Activated naive CD8-positive, alpha-beta T cell treated with anti-CD3 and anti-CD28 coated beads, Interleukin-2, amount 50 U/mL, for 24 hours (primary cell): Measurements from ENCODE around the gene COX4I2.
A peak's percentile ranks its signal among the peaks of the same experiment; 100 is the strongest.
"Not testable (repeated sequence)": the region's sequence is repeated elsewhere in the genome, so short reads cannot be mapped to it uniquely, and the experiment has no call there.

ENCODE experiments used
- ATAC-seq: fragments of 150-1000 bp; cut with Tn5 transposase; one replicate; pipeline ENCODE4 v1.10.0; 2021
- DNase-seq: peaks from one replicate; pipeline ENCODE4 v3.0.0; 2021
- H3K27ac Mint-ChIP-seq: one replicate; pipeline ENCODE4 v1.8.0; 2021; ENCODE audit warnings: mild to moderate bottlenecking, mixed read lengths
- H3K27me3 Mint-ChIP-seq: one replicate; pipeline ENCODE4 v1.8.0; 2021; ENCODE audit warnings: mixed read lengths
- H3K36me3 Mint-ChIP-seq: one replicate; pipeline ENCODE4 v1.8.0; 2021; ENCODE audit warnings: low read depth, mixed read lengths
- H3K4me1 Mint-ChIP-seq: one replicate; pipeline ENCODE4 v1.8.0; 2021; ENCODE audit warnings: mixed read lengths
- H3K4me3 Mint-ChIP-seq: one replicate; pipeline ENCODE4 v1.8.0; 2021; ENCODE audit warnings: mild to moderate bottlenecking, moderate library complexity, mixed read lengths
- H3K9me3 Mint-ChIP-seq: one replicate; pipeline ENCODE4 v1.8.0; 2021; ENCODE audit warnings: mixed read lengths

The COX4I2 gene

DNA sequence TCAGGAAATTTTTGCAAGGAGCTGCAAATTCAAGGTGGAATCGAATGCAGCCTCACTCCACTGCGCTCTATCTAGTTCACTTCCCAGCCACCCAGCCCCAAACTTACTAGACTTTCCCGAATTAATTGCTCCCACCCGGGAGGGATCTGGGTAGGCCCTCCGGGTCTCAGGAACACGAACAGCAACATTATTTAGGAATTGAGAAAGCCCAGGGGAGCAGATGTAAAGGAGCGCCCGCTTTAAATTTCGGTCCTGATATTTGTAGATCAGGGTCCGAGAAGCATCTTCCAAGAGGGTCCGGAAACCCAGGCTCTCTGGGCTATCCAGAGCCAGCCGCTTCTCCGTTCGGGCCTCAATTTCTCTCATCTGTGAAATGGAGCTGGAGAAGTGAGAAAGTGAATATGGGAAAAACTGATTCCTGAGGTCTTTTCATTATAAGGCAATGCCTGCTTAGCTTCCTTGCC is 33.1 kb upstream of the COX4I2 start:
- peak overlapping the region; percentile 89 for H3K4me3 Mint-ChIP-seq
- no peak for ATAC-seq
- no peak for DNase-seq
- H3K9me3 Mint-ChIP-seq = no peaks in the 10 kb centered on the region
- H3K36me3 Mint-ChIP-seq = no peaks in the 10 kb centered on the region
- no peak overlapping the region for H3K27ac Mint-ChIP-seq
- H3K27me3 Mint-ChIP-seq = peaks cover 59% of the 10 kb centered on the region
- H3K4me1 Mint-ChIP-seq = peaks cover 36% of the 10 kb centered on the region

DNA sequence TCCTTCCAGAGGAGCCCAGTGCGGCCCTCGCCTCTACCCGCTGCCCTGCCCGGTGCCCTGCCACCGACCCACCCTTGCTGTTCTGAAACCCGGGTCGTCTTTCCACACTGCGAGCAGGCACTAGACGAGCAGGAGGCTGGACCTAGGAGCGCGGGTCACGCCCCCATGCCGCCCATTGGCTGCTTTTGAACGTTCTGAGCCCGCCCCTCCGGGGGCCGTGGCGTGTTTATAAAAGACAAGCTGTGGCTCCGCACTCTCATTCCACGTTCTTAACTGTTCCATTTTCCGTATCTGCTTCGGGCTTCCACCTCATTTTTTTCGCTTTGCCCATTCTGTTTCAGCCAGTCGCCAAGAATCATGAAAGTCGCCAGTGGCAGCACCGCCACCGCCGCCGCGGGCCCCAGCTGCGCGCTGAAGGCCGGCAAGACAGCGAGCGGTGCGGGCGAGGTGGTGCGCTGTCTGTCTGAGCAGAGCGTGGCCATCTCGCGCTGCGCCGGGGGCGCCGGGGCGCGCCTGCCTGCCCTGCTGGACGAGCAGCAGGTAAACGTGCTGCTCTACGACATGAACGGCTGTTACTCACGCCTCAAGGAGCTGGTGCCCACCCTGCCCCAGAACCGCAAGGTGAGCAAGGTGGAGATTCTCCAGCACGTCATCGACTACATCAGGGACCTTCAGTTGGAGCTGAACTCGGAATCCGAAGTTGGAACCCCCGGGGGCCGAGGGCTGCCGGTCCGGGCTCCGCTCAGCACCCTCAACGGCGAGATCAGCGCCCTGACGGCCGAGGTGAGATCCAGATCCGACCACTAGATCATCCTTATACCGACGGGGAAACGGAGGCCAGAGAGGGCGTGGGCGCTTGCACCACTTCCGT is 32.4 kb upstream of the COX4I2 start, which contains the start of gene ID1:
ID1 (plus strand) TSS at position 259 of the 871 bp plus-strand sequence; CDS start at position 358, 99 bp downstream.
- H3K27ac Mint-ChIP-seq = peak within 1 kb of the TSS; percentile 59
- peak; percentile 89 for DNase-seq
- peak; percentile 89 for ATAC-seq
- no peaks in the 10 kb centered on the region for H3K36me3 Mint-ChIP-seq
- H3K27me3 Mint-ChIP-seq = peaks cover 60% of the 10 kb centered on the region
- peak within 1 kb of the TSS; percentile 89 for H3K4me3 Mint-ChIP-seq
- H3K9me3 Mint-ChIP-seq = no peaks in the 10 kb centered on the region
- H3K4me1 Mint-ChIP-seq = peaks cover 36% of the 10 kb centered on the region

DNA sequence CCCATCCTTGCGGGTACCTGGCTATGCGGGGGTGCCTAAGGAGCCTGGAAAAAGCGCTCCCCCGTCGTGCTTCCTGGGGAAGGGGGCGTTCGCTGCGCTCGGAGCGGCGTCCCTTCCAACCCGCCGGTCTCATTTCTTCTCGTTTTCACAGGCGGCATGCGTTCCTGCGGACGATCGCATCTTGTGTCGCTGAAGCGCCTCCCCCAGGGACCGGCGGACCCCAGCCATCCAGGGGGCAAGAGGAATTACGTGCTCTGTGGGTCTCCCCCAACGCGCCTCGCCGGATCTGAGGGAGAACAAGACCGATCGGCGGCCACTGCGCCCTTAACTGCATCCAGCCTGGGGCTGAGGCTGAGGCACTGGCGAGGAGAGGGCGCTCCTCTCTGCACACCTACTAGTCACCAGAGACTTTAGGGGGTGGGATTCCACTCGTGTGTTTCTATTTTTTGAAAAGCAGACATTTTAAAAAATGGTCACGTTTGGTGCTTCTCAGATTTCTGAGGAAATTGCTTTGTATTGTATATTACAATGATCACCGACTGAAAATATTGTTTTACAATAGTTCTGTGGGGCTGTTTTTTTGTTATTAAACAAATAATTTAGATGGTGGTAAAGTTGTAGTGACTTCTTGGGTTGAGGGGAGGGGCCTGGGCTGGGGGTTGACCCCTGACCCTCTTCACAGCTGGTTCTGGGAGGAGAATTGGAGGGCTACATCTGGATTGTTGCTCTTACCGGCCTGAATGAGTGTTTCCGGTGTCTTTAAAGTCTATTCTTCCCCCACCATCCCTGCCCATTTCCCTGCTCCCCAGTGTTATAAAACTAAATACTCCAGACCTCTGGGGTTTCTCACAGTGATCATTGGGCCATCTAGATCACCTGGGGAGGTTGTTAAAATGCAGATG is 31.6 kb upstream of the COX4I2 start:
- Mint-ChIP-seq H3K27me3 (peaks cover 60% of the 10 kb centered on the region), H3K36me3 (no peaks in the 10 kb centered on the region), H3K4me1 (peaks cover 36% of the 10 kb centered on the region), H3K4me3 (peak overlapping the region; percentile 89), H3K27ac (no peak overlapping the region), H3K9me3 (no peaks in the 10 kb centered on the region)
- DNase-seq = peak; percentile 25
- ATAC-seq = no peak

DNA sequence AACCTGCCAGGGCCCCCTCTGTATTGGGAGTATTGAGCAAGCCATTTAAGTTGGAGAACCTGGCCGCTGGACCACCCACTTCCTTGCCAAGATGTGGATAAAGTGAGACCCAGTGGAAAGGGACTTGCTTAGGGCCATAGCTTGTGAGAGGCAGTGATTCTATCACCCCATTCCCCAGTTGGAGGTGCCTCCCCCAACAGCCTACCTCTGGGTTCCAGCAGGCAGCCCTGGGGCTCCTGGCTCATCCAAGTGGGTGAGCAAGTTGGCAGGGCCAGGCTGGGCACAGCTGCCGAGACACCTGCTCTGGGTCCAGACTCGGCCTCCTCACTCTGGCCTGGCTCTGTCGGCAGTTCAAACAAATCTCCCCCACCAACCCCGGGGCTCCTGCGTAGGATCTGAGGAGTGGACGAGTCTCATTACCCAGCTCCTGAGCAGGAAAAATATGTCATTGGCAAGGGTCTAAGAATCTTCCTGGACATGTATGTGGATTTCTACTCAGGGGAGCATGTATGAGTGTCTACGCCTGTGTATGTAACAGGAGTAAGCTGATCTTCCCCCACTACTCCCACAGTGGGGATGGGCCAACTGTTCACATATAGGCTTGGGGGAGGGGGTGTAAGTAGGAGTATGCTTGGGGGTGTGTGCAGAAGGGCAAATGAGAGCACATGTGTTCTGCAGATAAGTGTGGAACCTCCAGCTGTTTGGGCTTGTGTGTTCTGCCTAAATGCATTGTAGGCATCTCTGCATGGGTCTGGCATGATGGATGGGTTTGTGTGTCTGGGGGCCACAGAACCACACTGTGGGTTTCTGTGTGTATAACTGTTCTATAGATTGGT is 30.7 kb upstream of the COX4I2 start:
- no peaks in the 10 kb centered on the region for H3K36me3 Mint-ChIP-seq
- ATAC-seq = no peak
- no peak overlapping the region for H3K4me3 Mint-ChIP-seq
- H3K4me1 Mint-ChIP-seq = peaks cover 36% of the 10 kb centered on the region
- no peak for DNase-seq
- H3K9me3 Mint-ChIP-seq = no peaks in the 10 kb centered on the region
- peaks cover 60% of the 10 kb centered on the region for H3K27me3 Mint-ChIP-seq
- H3K27ac Mint-ChIP-seq = no peak overlapping the region

DNA sequence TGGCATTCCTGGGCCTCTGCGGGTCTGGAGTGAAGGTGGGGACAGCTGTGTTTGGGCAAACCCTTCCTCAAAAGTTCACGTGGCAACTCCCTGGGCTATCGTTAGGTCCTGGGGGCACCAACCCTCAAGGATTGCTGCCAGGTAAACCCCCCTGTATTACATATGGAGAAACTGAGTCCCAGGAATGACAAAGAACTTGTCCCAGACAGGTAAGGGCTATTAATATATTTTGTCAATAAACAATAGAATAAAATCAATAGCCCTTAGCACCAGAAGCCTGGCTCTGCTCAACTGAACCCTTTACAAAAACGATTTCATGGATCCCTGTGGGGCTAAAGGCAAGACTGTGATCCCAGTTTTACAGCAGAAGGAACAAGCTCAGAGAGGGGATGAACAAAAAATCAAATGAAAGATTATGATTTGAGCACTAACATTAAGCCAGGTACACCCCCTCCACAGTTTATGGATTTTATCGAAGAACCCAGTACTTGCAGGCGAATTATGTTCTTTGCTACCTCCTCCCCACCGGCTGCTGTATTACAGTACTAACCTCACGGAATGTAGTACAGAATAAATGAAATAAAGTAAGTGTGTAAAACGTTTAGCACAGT is 30.0 kb upstream of the COX4I2 start:
- Mint-ChIP-seq H3K4me1 (peaks cover 33% of the 10 kb centered on the region), H3K4me3 (no peak overlapping the region), H3K9me3 (no peaks in the 10 kb centered on the region), H3K36me3 (no peaks in the 10 kb centered on the region), H3K27me3 (peaks cover 56% of the 10 kb centered on the region), H3K27ac (no peak overlapping the region)
- DNase-seq (no peak), ATAC-seq (no peak)

DNA sequence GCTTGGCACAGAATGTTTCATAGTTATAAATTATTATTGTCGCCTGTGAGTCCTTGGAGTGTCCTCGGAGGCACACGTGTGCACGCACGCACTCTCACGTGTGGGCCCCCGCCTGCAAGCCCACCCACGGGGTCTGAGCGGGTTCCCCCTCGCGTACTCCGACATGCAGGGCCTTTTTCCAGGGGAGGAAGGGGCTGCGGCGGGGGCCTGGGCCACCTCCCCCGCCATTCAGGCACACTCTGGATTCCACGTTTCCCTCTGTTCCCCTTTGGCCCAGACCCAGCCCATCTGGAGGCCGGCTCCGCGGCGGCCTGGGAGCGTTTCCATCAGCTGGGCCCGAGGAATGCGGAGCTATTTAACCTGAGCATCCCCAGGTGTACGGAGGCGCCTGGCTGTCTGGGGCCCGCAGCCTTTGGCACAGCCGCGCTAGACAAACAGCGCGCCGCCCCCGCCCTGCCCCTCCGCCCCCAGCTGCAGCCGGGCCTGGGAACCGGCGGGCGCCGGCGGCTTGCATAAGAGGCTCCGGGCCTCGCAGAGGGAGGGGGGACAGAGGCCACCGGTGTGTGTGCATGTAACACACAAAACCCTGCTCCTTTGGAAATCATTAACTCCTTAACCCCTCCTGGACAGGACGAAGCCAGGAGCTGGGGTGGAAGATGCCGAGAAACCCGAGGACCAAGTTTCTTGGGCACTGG is 29.3 kb upstream of the COX4I2 start:
- no peaks in the 10 kb centered on the region for H3K36me3 Mint-ChIP-seq
- peaks cover 54% of the 10 kb centered on the region for H3K27me3 Mint-ChIP-seq

DNA sequence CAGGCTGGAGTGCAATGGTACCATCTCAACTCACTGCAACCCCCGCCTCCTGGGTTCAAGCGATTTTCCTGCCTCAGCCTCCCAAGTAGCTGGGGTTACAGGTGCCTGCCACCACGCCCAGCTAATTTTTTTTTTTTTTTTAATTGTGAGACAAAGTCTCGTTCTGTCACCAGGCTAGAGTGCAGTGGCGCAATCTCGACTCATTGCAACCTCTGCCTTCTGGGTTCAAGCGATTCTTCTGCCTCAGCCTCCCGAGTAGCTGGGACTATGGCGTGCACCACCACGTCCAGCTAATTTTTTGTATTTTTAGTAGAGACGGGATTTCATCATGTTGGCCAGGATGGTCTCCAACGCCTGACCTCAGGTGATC is 25.5 kb upstream of the COX4I2 start:
- H3K27ac Mint-ChIP-seq, H3K4me3 Mint-ChIP-seq, ATAC-seq, H3K9me3 Mint-ChIP-seq, H3K4me1 Mint-ChIP-seq, H3K36me3 Mint-ChIP-seq, DNase-seq: not testable (repeated sequence)
- H3K27me3 Mint-ChIP-seq = peaks cover 22% of the 10 kb centered on the region

More for the DNA sequence above, 29.3 kb upstream of the COX4I2 start:
- Mint-ChIP-seq H3K9me3 (no peaks in the 10 kb centered on the region), H3K4me3 (no peak overlapping the region), H3K4me1 (peaks cover 28% of the 10 kb centered on the region), H3K27ac (no peak overlapping the region)
- no peak for DNase-seq
- no peak for ATAC-seq

DNA sequence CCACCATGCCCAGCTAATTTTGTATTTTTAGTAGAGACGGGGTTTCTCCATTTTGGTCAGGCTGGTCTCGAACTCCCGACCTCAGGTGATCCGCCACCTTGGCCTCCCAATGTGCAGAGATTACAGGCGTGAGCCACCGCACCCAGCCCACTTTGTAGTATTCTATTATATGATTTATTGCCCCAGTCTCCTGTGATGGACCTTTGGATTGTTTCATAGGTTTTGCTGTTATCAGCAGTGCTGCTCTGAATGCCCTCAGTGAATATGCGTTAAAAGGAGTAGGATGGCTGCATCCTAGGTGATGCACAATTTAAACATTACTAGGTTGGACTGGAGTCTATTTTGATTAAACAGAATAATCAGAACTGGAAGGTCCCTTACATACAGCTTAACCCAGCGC is 22.3 kb upstream of the COX4I2 start:
- DNase-seq = no peak
- Mint-ChIP-seq H3K36me3 (no peaks in the 10 kb centered on the region), H3K9me3 (no peaks in the 10 kb centered on the region), H3K4me1 (peaks cover 7% of the 10 kb centered on the region), H3K27ac (no peak overlapping the region), H3K4me3 (no peak overlapping the region), H3K27me3 (peaks cover 9% of the 10 kb centered on the region)
- ATAC-seq = no peak

DNA sequence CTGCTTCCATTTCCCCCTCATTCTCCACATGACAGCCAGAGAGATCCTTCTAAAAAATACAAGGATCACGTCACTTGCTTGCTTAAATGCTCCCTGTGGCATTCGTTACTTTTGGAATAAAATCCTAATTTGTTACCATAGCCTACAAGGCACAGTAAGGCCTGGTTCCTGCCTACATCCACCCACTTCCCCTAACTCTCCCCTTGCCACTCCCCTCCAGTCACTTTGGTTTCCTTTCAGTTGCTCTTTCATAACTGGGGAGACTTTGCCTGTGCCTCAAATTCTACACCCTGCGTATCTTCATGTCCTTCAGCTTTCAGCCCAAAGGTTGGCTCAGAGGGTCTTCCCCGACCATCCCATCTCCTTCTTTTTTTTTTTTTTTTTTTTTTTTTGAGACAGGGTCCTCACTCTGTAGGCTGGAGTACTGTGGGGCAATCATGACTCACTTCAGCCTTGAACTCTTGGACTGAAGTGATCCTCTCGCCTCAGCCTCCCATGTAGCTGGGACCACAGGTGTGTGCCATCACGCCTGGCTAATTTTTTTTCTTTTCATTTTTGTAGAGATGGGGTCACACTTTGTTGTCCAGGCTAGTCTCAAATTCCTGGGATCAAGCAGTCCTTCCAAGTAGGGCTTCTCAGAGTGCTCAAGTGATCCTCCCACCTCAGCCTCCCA is 20.1 kb upstream of the COX4I2 start:
- ATAC-seq (no peak), DNase-seq (no peak)
- peaks cover 7% of the 10 kb centered on the region for H3K4me1 Mint-ChIP-seq
- peaks cover 9% of the 10 kb centered on the region for H3K27me3 Mint-ChIP-seq
- no peak overlapping the region for H3K27ac Mint-ChIP-seq
- no peak overlapping the region for H3K4me3 Mint-ChIP-seq
- no peaks in the 10 kb centered on the region for H3K36me3 Mint-ChIP-seq
- H3K9me3 Mint-ChIP-seq = no peaks in the 10 kb centered on the region

DNA sequence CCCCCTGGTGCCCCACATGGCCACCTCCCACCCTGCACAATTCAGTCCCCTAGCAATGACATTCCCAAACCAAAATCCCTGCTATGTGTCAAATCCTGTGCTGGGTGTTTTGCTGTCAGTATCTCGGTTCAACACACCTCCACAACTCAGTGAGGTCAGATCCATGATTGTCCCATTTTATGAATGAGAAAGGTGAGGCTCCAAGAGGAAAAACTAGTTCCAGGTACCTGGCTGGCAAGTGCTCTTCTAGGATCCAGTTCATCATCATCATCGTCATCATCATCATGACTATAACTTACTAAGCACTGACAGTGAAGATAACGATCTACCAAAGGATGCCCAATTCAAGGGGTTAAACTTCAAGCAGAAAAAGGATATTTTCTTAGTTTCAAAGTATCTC is 17.5 kb upstream of the COX4I2 start:
- ATAC-seq (no peak), DNase-seq (no peak)
- Mint-ChIP-seq H3K27ac (no peak overlapping the region), H3K4me1 (peaks cover 7% of the 10 kb centered on the region), H3K4me3 (no peak overlapping the region), H3K9me3 (no peaks in the 10 kb centered on the region), H3K36me3 (no peaks in the 10 kb centered on the region), H3K27me3 (peaks cover 7% of the 10 kb centered on the region)

DNA sequence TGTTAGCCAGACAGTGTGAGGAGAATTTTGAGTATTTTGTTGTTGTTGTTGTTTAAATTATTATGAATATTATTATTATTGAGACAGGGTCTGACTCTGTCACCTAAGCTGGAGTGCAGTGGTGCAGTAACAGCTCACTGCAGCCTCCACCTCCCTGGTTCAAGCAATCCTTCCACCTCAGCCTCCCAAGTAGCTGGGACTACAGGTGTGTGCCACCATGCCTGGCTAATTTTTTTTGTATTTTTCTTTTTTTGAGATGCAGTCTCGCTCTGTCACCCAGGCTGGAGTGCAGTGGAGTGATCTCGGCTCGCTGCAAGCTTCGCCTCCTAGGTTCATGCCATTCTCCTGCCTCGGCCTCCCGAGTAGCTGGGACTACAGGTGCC is 14.6 kb upstream of the COX4I2 start:
- not testable (repeated sequence) for H3K4me1 Mint-ChIP-seq, ATAC-seq, DNase-seq, H3K4me3 Mint-ChIP-seq, H3K27ac Mint-ChIP-seq, H3K9me3 Mint-ChIP-seq, H3K27me3 Mint-ChIP-seq, H3K36me3 Mint-ChIP-seq

DNA sequence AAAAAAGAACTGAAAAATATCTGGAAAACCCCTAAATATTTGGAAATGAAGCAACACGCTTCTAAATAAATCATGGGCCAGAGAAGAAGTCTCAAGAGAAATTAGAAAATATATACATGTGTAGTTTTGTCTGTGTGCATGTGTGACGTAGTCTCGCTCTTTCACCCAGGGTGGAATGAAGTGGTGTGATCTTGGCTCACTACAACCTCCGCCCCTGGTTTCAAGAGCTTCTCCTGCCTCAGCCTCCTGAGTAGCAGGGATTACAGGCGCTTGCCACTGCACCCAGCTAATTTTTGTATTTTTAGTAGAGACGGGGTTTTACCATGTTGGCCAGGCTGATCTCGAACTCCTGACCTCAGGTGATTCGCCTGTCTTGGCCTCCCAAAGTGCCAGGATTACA is 11.2 kb upstream of the COX4I2 start:
- H3K4me1 Mint-ChIP-seq, H3K36me3 Mint-ChIP-seq, DNase-seq, ATAC-seq, H3K27me3 Mint-ChIP-seq, H3K27ac Mint-ChIP-seq, H3K4me3 Mint-ChIP-seq, H3K9me3 Mint-ChIP-seq: not testable (repeated sequence)

DNA sequence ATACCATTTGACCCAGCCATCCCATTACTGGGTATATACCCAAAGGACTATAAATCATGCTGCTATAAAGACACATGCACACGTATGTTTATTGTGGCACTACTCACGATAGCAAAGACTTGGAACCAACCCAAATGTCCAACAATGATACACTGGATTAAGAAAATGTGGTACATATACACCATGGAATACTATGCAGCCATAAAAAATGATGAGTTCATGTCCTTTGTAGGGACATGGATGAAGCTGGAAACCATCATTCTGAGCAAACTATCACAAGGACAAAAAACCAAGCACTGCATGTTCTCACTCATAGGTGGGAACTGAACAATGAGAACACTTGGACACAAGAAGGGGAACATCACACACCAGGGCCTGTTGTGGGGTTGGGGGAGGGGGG is 9.7 kb upstream of the COX4I2 start:
- not testable (repeated sequence) for H3K27me3 Mint-ChIP-seq, ATAC-seq, H3K9me3 Mint-ChIP-seq, H3K4me3 Mint-ChIP-seq, DNase-seq, H3K4me1 Mint-ChIP-seq, H3K27ac Mint-ChIP-seq, H3K36me3 Mint-ChIP-seq
